ENCODE results near the gene PHRF1.

The PHRF1 gene

DNA sequence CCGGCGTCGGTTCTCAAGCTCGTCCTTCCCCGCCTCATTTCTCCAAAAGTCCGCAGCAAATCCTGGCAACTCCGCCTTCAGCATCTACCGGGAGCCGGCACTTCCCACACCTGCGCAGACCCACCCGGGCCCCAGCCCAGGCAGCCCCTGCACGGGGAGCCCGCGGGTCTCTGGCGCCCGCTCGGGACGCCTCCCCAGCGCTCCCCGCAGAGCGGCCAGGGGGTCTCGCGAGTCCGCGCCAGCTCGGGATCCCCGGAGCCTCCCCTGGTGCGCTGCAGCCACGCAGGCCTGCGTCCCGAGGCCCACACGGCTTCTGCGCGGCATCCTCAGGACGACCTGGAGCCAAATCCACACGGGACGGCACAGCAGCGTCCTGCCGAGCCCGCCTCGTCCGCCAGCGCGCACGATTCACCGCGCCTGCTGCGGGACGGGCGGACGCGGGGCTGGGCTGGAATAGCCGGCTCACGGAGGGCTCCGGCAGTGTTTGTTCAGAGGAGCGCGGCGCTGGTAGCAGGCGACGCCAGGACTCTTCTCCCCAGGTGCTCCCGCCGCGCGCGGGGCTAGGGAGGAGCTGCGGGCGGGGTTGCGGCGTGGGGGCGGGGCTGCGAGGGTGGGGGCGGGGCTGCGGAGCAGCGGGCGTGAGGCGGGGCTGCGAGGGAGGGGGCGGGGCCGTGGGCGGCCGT is 816 bp upstream of the PHRF1 start:
- no peak for DNase-seq (ENCODE audit: low read depth)

DNA sequence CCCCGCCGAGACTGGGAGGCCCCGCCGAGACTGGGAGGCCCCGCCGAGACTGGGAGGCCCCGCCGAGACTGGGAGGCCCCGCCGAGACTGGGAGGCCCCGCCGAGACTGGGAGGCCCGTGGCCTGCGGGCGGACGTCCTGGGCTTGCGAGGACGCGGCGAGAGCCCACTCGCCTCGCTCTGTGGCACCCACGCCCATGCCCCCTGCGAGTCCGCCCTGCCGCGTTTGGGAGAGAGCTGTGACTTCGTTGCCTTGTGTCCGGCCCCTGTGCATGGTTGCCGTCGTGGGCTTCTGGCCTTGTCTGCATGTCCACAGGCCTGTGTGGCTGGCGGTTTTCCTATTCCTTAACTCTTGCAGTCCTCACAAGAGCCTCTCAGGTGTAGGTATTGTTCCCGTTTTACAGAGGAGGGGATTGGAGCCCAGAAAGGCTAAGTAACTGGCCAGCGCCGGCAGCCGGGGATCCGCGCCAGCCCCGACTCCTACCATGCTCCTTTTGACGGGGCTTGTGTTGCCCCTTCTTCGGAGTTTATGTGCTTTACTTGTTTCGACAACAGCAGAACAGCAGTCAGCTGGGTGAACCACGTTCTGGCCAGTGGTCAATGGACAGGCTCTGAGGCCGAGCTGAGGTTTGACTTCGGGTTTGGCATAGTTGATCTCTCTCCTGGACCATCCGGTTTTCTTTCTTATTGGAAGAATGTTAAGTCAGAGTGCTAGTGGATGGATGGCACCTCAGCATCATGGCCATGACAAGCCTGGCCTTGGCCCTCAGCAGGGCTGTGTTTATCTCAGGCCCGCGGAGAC is 741 bp downstream of the PHRF1 start:
- no peak for DNase-seq (ENCODE audit: low read depth)

DNA sequence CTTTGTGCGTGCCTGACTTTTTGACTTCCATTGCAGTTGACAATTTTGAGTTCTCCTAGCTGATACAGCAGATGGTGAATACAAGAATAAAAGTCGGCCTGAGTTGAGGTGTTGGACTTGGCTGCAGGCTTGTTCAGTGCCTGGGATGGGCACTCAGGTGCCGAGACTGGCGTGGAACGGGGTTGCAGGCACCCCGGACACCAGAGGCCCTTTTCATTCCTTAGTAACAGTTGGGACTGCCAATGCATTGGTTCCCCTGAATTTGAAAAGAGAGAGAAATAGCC is 1.3 kb downstream of the PHRF1 start:
- no peak for DNase-seq (ENCODE audit: low read depth)

DNA sequence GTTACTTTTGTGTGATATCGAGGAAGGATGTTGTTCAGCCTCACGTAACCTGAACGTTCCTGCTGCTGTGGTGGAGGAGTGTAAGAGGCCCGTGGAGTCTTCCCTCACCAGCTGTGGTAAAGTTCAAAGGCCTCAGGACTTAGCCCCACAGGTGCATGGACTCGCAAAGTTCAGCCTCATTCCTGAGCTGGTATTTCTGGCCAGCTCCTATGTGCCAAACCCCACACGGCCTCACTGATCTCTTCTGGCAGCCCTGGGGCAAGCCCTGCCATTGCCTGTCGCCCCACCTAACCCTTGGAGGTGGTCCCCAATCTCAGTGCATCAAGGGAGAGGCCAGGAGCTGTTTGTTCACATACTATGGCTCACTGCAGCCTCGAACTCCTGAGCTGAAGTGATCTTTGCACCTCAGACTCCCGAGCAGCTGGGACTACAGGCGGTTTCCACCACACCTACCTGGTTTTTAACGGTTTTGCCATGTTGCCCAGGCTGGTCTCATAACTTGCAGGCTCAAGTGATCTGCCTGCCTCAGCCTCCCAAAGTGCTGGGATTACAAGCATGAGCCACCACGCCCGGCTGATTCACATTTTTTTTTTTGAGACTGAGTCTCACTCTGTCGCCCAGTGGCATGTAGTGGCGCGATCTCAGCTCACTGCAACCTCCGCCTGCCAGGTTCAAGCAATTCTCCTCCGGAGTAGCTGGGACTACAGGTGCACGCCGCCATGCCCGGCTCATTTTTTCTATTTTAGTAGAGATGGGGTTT is 2.2 kb downstream of the PHRF1 start:
- no peak for DNase-seq (ENCODE audit: low read depth)

DNA sequence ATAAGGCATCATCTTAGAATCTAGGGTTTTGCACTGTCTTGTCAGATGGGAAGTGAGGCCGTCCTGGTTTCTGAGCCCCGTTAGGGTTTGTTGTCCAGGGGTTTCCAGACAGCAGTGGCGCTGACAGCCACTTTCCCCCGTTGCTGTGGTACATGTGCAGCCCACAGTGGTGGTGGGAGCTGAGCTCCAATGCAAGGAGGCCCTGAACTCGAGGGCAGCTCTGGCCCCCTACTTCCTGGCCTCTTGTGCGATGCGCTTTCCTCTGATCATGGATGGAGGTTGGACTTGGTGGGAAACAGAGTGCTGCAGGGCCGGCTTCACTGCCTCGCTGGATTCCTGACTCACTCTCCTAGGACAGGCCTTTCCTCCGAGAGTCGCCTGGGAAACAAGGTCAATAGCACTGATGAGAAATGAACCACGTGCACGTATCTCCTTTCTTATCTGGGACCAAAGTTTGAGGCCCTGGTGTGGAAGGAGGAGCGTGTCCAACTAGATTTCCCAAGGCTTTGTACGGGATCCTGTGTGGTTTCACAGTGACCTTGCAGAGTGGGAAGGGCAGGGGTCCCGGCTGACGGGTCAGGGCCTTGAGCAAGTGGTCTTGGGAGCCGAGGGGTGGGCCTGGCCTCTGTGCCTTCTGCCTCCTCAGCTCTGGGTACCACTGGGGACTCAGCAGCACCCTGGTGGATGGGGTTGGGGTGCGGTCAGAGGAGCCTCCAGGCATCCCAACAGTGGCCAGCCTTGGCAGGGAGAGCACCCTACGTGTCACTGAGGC is 3.7 kb downstream of the PHRF1 start:
- no peak for DNase-seq (ENCODE audit: low read depth)

DNA sequence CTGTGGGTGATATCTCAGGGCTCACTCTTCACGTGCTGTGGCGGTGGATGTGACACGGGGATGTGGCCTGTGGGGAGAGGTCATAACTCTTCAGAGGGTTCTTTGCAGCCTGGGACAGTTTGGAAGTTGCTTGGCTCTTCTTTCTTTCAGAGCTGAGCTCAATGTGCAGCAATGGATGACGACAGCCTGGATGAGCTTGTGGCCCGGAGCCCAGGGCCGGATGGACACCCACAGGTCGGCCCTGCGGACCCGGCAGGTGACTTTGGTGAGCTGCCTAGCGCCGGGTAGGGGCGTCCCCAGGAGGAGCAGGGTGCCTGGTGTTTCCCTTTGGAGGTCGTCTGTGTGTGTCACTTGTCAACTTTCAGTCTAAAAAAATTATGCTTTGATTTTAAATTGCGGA is 5.1 kb downstream of the PHRF1 start:
- DNase-seq (ENCODE audit: low read depth) = no peak

DNA sequence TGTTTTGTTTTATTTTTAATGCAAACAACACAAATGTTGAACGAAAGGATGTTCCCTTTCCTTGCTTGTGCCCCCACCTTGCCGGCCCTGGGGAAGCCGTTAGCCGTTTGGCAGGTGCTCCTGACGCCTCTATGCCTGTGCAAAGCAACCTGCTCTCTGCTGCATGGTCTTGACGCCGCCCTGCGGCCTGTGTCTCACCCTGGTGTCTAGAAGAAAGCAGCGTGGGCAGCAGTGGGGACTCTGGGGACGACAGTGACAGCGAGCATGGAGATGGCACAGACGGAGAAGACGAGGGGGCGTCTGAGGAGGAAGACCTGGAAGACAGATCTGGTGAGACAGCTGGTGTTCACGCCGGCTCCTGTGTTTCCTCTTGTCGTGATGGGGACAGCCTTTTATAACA is 5.5 kb downstream of the PHRF1 start:
- DNase-seq (ENCODE audit: low read depth) = no peak

DNA sequence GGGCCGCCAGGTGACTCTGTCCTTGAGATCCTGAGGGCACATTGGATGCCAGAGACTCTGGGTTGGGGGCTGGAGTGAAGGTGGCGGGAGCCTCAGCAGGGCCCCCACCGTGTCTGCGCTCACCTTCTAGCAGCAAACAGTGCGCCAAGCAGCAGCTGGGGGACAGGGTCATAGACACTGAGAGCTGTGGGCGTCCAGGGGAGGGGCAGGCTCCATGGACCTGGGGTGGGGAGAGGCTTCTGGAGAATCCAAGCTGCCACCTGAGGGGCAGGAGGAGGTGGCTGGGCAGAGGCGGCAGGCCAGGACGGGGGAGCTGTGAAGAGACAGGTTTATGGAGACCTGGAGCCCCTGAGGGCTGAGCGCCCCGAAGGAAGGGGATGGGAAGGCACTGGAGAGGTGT is 8.0 kb downstream of the PHRF1 start:
- no peak for DNase-seq (ENCODE audit: low read depth)

DNA sequence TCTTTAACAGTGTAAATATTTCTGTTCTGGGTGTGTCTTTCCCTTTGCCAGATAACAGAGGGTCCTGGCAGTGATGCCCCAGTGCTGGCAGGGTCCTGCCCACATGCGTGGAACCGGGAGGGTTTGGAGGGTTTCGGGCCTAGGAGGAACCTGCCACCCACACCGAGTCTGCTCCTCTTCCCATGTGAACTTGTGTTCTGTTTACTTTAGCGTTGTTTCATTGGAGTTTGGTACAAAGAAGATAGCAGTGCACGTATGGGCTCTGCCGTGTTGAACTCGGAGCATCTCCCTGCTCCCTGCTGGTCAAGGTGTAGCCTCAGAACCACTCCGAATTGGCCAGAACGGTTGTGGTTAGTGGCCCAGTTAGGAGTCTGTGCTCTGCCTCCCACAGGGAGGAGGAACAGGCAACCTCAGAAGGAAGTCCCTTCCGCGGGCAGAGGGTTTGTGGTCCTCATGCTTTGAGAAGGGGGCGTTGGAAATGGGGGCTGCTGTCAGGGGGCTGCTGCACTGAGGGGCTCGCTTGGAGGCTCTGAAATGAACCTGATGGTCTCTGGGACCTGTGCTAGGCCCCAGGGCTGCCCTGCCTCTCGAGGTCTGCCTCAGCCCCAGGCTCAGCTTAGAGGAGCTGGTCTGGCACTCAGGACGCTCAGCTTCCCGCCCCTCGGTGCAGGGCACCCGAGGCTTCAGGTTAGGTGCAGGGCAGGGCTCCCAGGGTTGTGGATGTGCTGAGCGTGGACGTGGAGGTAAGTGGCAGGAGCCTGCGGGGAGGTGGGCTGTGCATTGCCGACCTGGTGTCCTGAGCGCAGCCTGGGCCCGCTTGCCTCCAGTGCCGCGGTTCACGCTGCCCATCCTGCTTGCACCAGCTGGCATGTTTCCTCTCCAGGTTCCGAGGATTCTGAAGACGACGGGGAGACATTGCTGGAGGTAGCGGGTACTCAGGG is 10.4 kb downstream of the PHRF1 start:
- no peak for DNase-seq (ENCODE audit: low read depth)

DNA sequence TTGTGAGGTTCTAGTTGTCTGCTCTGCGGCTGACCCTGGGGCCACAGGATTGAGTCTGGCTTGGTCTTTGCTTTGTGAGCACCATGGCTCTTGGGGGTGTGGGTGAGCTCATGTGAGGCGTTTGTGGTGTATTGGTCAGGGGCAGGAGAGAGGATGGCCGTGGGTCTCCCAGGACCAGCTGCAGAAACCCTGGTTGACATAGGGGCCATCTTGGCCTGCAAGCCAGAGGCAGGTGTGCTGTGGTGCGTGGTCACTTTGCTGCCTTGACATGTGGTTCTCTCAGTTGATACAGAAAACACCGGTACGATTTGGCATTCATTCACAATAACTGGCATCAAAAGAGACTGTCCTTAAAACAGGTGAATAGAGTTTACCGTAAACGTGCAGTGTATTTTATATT is 11.3 kb downstream of the PHRF1 start:
- no peak for DNase-seq (ENCODE audit: low read depth)

DNA sequence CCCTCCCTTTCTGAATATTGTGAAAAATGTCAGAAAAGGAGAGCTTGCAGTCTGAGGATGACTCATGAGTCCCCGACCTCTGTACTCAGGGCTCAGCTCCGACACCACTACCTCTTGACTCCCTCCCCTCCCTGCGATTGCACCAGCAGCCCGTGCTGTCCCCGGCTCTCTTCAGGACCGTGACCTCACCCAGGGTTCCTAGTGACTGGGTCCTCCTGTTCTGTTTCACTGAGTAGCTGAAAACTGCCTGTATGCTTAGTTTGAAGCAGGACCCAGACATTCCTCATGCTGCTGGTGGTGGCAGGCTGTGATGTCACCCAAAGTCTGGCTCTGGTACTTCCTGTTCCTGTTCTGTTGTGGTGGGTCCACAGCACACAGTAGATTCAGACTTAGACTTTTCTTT is 11.7 kb downstream of the PHRF1 start:
- no peak for DNase-seq (ENCODE audit: low read depth)

DNA sequence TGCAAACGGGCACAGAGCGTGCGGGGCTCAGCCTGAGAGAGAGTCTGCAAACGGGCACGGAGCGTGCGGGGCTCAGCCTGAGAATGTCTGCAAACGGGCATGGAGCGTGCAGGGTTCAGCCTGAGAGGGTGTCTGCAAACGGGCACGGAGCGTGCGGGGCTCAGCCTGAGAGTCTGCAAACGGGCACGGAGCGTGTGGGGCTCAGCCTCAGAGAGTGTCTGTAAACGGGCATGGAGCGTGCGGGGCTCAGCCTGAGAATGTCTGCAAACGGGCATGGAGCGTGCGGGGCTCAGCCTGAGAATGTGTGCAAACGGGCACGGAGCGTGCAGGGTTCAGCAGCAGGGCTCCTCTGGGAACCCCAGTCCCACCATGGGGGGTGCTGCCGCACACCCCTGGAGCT is 13.5 kb downstream of the PHRF1 start:
- no peak for DNase-seq (ENCODE audit: low read depth)

DNA sequence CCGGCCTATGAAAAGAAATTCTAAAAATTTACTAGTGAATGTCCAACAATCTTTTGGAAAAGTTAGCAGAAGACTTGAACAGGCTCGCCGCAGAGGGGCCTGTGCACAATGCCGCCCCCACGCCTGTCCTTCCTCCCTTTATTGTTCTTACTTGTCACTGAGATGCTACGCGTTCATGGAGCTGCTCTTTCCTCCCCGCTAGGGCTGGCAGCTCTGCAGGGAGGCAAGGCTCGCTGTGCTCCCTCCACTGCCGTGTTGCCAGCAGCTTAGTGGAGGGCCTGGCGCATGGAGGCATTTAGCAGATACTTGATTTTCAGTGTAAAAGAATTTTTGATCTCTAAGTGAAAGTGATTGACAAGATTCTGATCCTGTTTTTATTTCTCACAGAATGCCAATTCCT is 14.7 kb downstream of the PHRF1 start:
- DNase-seq (ENCODE audit: low read depth) = no peak

DNA sequence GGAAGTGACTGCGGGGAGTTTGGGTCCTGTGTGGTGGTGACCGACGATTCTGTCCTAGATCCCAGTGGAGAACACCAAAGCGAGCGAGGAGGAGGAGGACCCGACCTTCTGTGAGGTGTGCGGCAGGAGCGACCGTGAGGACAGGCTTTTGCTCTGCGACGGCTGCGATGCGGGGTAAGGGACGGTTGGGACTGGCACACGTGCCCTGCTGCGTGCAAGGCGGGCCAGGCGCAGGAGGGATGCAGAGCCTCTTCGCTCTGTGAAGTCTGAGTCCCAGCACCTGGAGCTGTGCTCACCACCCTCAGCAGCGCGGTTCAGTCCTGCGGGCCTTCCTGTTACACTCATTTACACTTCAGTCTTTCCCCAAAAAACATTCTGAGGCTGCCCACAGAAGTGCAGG is 16.2 kb downstream of the PHRF1 start:
- DNase-seq (ENCODE audit: low read depth) = no peak

DNA sequence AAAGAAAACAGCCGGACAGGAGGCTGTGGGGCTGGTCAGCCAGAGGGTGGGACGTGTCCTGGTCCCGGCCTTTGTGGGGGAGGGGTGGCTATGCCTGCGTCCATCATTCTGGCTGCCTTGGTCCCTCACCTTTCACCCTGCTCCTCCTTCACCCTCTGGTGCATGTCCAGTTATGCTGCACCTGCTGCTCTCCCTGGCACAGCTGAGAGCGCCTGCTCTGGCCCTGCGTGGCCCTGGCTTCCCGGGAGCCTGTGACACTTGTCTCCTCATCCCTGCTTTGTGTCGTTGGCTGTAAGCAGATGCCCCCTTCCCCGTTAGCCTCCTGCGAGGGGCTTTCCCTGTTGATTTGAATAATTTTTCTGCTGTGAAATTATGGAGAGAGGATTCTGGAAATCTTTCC is 16.6 kb downstream of the PHRF1 start:
- DNase-seq (ENCODE audit: low read depth) = no peak

DNA sequence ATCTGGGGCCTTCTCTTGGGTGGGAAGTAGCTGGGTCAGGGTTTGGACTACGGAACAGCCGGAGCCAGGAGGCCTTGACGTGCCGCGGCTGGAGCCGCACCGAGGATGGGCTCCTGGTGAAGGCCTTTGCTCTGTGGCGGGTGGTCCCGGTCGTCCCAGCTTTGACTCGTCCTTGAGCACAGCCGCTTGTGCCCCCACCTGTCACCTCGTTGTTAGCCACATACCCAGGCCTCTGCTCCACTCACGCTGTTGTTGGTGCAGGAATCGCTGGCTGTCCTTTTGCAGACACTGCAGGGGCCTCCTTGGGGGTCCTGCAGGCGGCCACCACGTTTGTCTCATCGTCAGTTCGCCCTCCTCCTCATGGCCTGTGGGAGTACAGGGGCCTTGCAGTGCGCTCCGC is 17.1 kb downstream of the PHRF1 start:
- no peak for DNase-seq (ENCODE audit: low read depth)

DNA sequence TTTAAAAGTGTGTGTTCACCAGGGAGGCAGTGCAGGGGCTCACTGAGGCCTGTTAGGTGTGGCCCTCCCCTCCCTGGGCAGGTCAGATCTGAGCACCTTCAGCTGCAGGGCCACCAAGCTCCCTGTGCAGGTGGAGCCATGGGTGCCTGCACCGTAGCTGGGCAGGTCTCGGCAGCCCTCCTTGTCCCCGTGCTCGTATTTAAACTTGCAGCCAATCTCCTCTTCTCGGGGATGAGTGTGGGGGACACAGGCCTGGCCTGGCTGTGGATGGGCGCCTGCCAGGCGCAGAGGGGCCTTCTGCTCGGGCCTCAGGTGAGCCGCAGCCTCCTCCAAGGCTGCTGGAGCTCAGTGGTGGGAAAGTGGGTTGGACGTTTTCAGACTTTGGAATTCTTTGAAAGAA is 19.1 kb downstream of the PHRF1 start:
- DNase-seq (ENCODE audit: low read depth) = no peak

DNA sequence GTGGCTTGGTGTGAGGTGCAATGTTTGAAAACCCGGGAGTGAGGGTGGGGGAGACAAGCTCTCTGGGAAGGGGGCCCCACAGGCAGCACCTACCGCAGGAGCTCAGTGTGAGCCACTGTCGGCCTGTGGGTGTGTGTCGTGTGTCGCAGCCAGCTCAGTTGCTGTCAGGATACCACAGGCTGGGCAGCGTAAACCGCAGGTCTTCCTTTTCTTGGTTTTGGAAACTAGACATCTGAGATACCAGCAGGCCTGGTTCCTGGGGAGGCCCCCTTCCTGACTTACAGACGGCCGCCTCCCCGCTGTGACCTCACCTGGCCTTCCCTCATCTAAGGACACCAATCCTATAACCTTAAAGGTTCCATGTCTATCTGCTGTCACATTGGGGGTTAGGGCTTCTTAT is 20.1 kb downstream of the PHRF1 start:
- no peak for DNase-seq (ENCODE audit: low read depth)

DNA sequence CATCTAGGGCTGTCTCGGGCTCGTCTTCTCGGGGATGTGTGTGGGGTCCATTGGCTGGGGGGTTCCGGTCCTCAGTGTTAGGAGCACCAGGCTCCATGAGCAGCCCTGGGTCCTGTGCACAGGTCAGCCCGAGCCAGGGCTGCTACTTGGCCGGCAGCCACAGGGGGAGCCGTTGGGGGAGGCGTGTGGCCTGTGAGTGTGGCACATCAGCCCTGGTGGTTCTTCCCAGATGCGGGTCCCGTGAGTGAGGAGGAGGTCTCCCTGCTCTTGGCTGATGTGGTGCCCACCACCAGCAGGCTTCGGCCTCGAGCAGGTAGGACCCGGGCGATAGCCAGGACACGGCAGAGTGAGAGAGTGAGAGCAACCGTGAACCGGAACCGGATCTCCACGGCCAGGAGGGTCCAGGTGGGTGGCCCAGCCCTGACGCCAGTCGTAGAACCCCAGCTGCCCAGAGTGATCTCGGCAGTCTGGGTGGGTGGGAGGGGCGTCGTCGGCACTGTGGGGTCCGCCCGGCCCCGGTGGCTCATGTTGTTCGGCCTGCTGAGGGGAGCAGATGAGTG is 21.0 kb downstream of the PHRF1 start:
- no peak for DNase-seq (ENCODE audit: low read depth)

DNA sequence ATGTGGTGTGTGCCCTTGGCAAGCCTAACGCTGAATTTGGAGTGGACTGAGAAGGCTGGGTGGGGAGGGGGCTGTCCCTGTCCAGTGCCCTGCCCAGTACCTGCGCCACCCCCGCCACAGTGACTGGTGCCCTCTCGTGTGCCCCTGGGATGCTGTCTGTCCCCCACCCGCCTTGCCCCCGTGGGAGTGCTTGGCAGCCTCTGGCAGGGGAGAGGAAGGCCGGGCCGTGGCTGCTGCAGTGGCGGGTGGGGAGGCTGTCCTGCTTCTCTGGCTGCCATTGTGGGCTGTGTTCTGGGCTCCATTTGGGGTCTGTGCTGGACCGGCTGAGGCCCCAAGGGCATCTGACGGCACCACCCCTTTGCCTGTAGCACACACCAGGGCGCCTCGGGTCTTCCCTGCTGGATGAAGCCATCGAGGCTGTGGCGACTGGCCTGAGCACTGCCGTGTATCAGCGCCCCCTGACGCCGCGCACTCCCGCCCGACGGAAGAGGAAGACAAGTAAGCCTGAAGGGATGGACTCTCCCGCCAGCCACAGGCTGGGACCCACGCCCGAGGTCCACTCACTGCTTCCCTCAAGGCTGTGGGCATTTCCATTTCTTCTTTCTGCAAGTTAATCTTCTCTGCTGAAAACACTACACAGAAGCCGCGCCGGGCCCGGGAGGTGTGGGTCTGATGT is 21.9 kb downstream of the PHRF1 start:
- no peak for DNase-seq (ENCODE audit: low read depth)
